CD4-positive, alpha-beta T cell (primary cell): ENCODE data around the gene PLXNA1. TPM values are rescaled to one million over a fixed set of nuclear protein-coding genes. Genes with fewer than 3 reads are reported as not detected.

Source experiments
- ATAC-seq: fragments of 200-7000 bp; cut with Tn5 transposase; one replicate; pipeline ENCODE4 v1.10.0; 2022; ENCODE audit warnings: mild to moderate bottlenecking; ENCODE audit not compliant: poor library complexity
- CTCF ChIA-PET: fragments of 350-600 bp; sonication (Branson Sonifier 250); formaldehyde crosslinking; loops from one replicate; lab custom pipeline; 2021; ENCODE audit warnings: antibody characterized with exemption, inconsistent platforms; lab: Charles Lee
- POLR2A ChIA-PET: fragments of 350-600 bp; sonication (Branson Sonifier 250); formaldehyde crosslinking; loops from one replicate; lab custom pipeline; 2021; ENCODE audit warnings: antibody characterized with exemption, inconsistent platforms; lab: Charles Lee
- DNase-seq, 14 experiments: peaks; one replicate each; pipeline ENCODE4 v3.0.0-alpha.2; 2013 to 2020; ENCODE audit warnings: mixed read lengths in 2 of 14
- H3K27ac ChIP-seq, 2 donors: one replicate each; pipeline versions ENCODE4 v1.5.1 to v1.7.0; 2013; ENCODE audit warnings: low read length in 2 of 2, low read depth in 1 of 2, mild to moderate bottlenecking in 1 of 2
- H3K27me3 ChIP-seq, 2 experiments: 1 replicate in 1 of 2; 2 replicates in 1 of 2; pipeline versions ENCODE4 v1.6.1 to v1.7.0; 2013; ENCODE audit warnings: low read length in 2 of 2, control low read depth in 1 of 2, mild to moderate bottlenecking in 1 of 2, moderate library complexity in 1 of 2; ENCODE audit not compliant: insufficient read depth in 2 of 2, control insufficient read depth in 1 of 2
- H3K36me3 ChIP-seq: one replicate; pipeline ENCODE4 v1.6.1; 2013; ENCODE audit warnings: low read length, control low read depth; ENCODE audit not compliant: insufficient read depth
- H3K4me1 ChIP-seq: one replicate; pipeline ENCODE4 v1.6.1; 2013; ENCODE audit warnings: low read length, control low read depth; ENCODE audit not compliant: insufficient read depth
- H3K4me3 ChIP-seq: one replicate; pipeline ENCODE4 v1.5.1; 2013; ENCODE audit warnings: mild to moderate bottlenecking, low read length, moderate library complexity
- H3K9me3 ChIP-seq, 2 experiments: 1 replicate in 1 of 2; 2 replicates in 1 of 2; pipeline versions ENCODE4 v1.6.1 to v1.7.0; 2013; ENCODE audit warnings: low read length in 2 of 2, mild to moderate bottlenecking in 2 of 2, control low read depth in 1 of 2, moderate library complexity in 1 of 2; ENCODE audit not compliant: control insufficient read depth in 1 of 2, insufficient read depth in 1 of 2
- H3K27ac Mint-ChIP-seq: one replicate; pipeline ENCODE4 v1.8.0; 2020; ENCODE audit warnings: mixed read lengths
- H3K27me3 Mint-ChIP-seq: one replicate; pipeline ENCODE4 v1.8.0; 2021; ENCODE audit warnings: mixed read lengths
- H3K36me3 Mint-ChIP-seq: one replicate; pipeline ENCODE4 v1.8.0; 2021; ENCODE audit warnings: low read depth, mixed read lengths
- H3K4me1 Mint-ChIP-seq: one replicate; pipeline ENCODE4 v1.8.0; 2021; ENCODE audit warnings: low read depth, mixed read lengths
- H3K4me3 Mint-ChIP-seq: one replicate; pipeline ENCODE4 v1.8.0; 2020; ENCODE audit warnings: mild to moderate bottlenecking, mixed read lengths
- H3K9me3 Mint-ChIP-seq: one replicate; pipeline ENCODE4 v1.8.0; 2020; ENCODE audit warnings: mixed read lengths
- intact Hi-C, 2 experiments: fragments of 100-400 bp; cut with DNase I in 1 of 2; cut with micrococcal nuclease in 1 of 2; formaldehyde crosslinking; loops; one replicate each; pipeline versions ENCODE4 v1.15.1 to v1.9.0; 2023 to 2025; cut with DNase I, micrococcal nuclease
- total RNA-seq, 174 experiments: library from RNA in 2 of 174; stranded (reverse) in 2 of 174; gene quantifications; one replicate each; pipeline ENCODE4 v1.2.3 and lab custom pipeline; 2021 to 2026
- TF ChIP-seq, protein P1 (sequence below): fragments of 200-600 bp; IDR thresholded peaks from one replicate; pipeline ENCODE4 v1.8.0; 2022; ENCODE audit warnings: antibody characterized with exemption, mild to moderate bottlenecking

Gene PLXNA1
- total RNA-seq, 2 experiments from 2014 or later = 9.8 to 10.6 TPM

DNA sequence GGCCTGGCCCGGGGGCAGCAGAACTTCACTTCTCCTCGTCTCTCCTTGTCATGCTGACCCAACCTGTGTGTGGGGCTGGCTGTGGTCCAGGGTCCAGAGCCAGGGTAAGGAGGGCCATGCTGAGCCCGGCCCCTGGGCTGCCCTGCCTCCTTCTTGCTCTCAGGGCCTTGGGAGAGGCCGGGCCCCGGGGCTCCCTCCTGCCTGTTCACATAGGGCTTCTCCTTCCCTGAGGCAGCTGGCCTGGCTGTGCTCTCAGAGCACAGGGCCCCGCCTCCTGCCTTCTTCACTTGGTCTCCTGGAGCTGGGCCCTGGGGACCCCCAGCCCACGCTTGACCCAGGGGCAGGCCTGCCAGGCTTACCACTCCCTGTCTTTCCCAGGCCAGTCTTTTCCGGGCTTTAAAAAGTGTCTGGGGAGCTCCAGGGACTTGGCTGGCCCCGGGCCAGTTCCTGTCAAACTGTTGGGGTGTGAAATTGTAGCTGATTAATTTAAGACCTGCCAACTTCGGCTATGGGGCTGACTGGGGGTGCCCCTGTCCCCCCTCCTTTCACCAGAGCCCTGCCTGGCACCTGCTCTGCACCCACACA lies 11.8 kb downstream of the PLXNA1 start:
- Histone ChIP-seq H3K27me3 (no peaks in the 10 kb centered on the region), H3K27ac (no peak overlapping the region), H3K4me3 (no peak overlapping the region), H3K4me1 (no peaks in the 10 kb centered on the region), H3K9me3 (no peaks in the 10 kb centered on the region), H3K36me3 (peaks cover 8% of the 10 kb centered on the region)
- Mint-ChIP-seq H3K36me3 (peaks cover 7% of the 10 kb centered on the region), H3K27ac (no peak overlapping the region), H3K27me3 (no peaks in the 10 kb centered on the region), H3K4me1 (no peaks in the 10 kb centered on the region), H3K4me3 (no peak overlapping the region), H3K9me3 (no peaks in the 10 kb centered on the region)
- DNase-seq = no peak
- intact Hi-C loops = no loop called here
- CTCF ChIA-PET = no interaction called here
- TF ChIP-seq, protein P1, sequence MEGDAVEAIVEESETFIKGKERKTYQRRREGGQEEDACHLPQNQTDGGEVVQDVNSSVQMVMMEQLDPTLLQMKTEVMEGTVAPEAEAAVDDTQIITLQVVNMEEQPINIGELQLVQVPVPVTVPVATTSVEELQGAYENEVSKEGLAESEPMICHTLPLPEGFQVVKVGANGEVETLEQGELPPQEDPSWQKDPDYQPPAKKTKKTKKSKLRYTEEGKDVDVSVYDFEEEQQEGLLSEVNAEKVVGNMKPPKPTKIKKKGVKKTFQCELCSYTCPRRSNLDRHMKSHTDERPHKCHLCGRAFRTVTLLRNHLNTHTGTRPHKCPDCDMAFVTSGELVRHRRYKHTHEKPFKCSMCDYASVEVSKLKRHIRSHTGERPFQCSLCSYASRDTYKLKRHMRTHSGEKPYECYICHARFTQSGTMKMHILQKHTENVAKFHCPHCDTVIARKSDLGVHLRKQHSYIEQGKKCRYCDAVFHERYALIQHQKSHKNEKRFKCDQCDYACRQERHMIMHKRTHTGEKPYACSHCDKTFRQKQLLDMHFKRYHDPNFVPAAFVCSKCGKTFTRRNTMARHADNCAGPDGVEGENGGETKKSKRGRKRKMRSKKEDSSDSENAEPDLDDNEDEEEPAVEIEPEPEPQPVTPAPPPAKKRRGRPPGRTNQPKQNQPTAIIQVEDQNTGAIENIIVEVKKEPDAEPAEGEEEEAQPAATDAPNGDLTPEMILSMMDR = no peak
- no peak for ATAC-seq
- POLR2A ChIA-PET = no interaction called here

DNA sequence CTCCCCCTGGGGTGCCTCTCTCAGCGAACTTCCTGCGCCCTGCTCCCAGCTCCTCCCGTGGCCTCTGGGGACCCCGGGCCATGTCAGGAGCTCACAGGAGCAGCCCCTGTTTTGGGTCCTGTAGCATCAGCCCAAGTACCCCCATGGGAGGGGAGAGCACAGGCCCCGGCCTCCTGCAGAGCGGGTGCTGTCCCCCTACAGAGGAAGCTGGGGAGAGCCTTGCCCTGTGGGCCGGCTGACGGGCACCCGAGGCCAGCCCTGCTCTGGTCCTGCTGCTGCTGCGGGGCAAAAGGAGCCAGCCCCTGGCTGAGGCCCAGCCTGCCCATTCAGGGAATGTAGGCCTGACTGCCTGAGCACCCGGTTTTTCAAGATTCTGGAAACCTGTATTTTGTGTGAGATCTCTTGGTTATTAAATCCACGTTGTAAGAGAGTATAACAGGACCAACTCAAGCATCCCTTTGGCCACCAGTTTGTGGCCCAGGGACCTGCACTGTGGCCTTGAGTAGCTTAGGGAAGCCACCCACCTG lies 12.4 kb downstream of the PLXNA1 start:
- no peak for ATAC-seq
- H3K36me3 Mint-ChIP-seq = peaks cover 7% of the 10 kb centered on the region
- no peak overlapping the region for H3K27ac Mint-ChIP-seq
- H3K4me1 ChIP-seq = no peaks in the 10 kb centered on the region
- H3K36me3 ChIP-seq = peaks cover 5% of the 10 kb centered on the region
- no peak overlapping the region for H3K4me3 Mint-ChIP-seq
- H3K9me3 ChIP-seq = no peaks in the 10 kb centered on the region
- H3K9me3 Mint-ChIP-seq = no peaks in the 10 kb centered on the region
- H3K27ac ChIP-seq = no peak overlapping the region
- H3K27me3 Mint-ChIP-seq = no peaks in the 10 kb centered on the region
- DNase-seq = no peak
- ChIA-PET CTCF (no interaction called here), POLR2A (no interaction called here)
- TF ChIP-seq, protein P1 = no peak
- H3K27me3 ChIP-seq = no peaks in the 10 kb centered on the region
- intact Hi-C loops = no loop called here
- H3K4me3 ChIP-seq = no peak overlapping the region
- no peaks in the 10 kb centered on the region for H3K4me1 Mint-ChIP-seq

DNA sequence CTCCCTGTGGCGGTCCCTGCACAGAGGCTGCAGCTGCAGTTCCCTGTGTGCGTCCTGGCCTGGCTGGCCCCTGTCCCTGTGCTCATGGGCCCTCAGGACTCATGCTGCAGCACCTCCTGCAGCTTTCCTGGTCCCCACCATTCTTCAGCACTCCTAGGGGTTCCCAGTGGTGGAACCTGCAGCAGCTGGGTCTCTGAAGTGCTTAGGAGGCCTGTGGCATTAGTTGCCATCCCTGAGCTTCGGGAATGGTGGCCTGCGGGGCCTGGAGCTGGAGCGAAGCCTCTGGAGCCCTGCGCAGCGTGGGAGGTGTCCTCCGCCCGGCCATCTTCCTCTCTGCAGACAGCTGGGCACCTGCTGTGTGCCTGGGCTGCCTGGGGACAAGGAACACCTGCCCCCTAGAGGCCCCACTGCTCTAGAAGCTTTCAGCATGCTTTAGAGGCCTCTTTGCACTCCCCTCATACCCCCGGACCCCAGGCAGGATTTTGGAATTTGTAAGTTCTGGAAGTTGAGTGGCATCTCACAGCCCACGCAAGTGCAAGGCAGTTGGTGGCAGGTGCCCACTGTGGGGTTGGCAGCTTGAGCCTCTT lies 13.1 kb downstream of the PLXNA1 start:
- Histone ChIP-seq H3K9me3 (no peaks in the 10 kb centered on the region), H3K27me3 (no peaks in the 10 kb centered on the region), H3K4me1 (no peaks in the 10 kb centered on the region), H3K4me3 (no peak overlapping the region), H3K27ac (no peak overlapping the region), H3K36me3 (no peaks in the 10 kb centered on the region)
- Mint-ChIP-seq H3K36me3 (peaks cover 2% of the 10 kb centered on the region), H3K4me1 (no peaks in the 10 kb centered on the region), H3K9me3 (no peaks in the 10 kb centered on the region), H3K4me3 (no peak overlapping the region), H3K27me3 (no peaks in the 10 kb centered on the region), H3K27ac (no peak overlapping the region)
- ChIA-PET CTCF (interaction anchor here (0.5 kb wide), 1 partner anchor 282 kb away, joined by 4 read pairs; no protein-coding TSS in a partner anchor), POLR2A (no interaction called here)
- DNase-seq = no peak
- ATAC-seq = no peak
- intact Hi-C loops = no loop called here
- TF ChIP-seq, protein P1 = no peak
